RWPE2 (cell line): Measurements from ENCODE around the gene CSPG5.

Experiments
- ATAC-seq: fragments of 200-7000 bp; cut with Tn5 transposase; 3 replicates; pipeline ENCODE4 v1.9.1; 2021; ENCODE audit warnings: low read depth
- DNase-seq: peaks from one replicate; pipeline ENCODE4 v3.0.0-alpha.2; 2020; ENCODE audit warnings: low spot score
- H3K27ac ChIP-seq: fragments of 450-650 bp; 2 replicates; pipeline ENCODE4 v1.5.1; 2017; ENCODE audit warnings: mild to moderate bottlenecking; ENCODE audit not compliant: poor library complexity, severe bottlenecking
- H3K27me3 ChIP-seq: fragments of 250-450 bp; sonication (Bioruptor Pico); 2 replicates; pipeline ENCODE4 v1.5.1; 2021; ENCODE audit warnings: mild to moderate bottlenecking, moderate library complexity; ENCODE audit not compliant: insufficient read depth, poor library complexity, severe bottlenecking
- H3K36me3 ChIP-seq: fragments of 250-450 bp; sonication (Bioruptor Pico); 2 replicates; pipeline ENCODE4 v1.5.1; 2020; ENCODE audit warnings: low read depth, mild to moderate bottlenecking, moderate library complexity
- H3K4me1 ChIP-seq: fragments of 250-450 bp; sonication (Bioruptor Pico); 2 replicates; pipeline ENCODE4 v1.5.1; 2021; ENCODE audit warnings: mild to moderate bottlenecking, moderate library complexity; ENCODE audit not compliant: insufficient read depth, poor library complexity, severe bottlenecking
- H3K4me3 ChIP-seq: fragments of 250-450 bp; sonication (Bioruptor Pico); 2 replicates; pipeline ENCODE4 v1.5.1; 2021; ENCODE audit warnings: mild to moderate bottlenecking, moderate library complexity; ENCODE audit not compliant: severe bottlenecking
- H3K9me3 ChIP-seq: fragments of 250-450 bp; sonication (Bioruptor Pico); 2 replicates; pipeline ENCODE4 v1.5.1; 2021; ENCODE audit warnings: mild to moderate bottlenecking, moderate library complexity; ENCODE audit not compliant: severe bottlenecking
- TF ChIP-seq, protein P1 (sequence below): fragments of 450-650 bp; IDR thresholded peaks from one replicate; pipeline ENCODE4 v1.5.1; 2017; ENCODE audit warnings: mild to moderate bottlenecking, moderate library complexity; ENCODE audit not compliant: poor library complexity, severe bottlenecking

Gene CSPG5

DNA sequence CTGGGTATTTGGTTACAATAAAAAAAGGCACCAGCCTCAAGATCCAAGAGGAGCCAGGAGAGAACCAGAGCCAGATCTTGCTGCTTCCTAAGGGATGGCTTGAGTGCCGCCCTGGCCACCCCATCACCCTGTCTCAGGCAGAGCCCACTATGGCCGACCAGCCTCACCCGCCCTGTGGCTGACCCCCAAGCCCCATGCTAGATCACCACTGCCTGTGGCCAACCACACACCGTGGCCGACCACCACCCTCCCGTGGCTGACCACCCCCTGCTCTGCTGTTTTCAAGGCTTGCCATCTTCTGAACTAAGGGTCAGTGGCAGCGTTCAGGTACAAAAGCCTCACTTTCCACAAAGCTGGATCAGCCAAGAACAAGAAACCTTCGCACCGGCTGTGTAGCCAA, 12.0 kb downstream of the CSPG5 start:
- no peak overlapping the region for H3K27ac ChIP-seq
- DNase-seq (no peak), ATAC-seq (no peak)
- TF ChIP-seq, protein P1, sequence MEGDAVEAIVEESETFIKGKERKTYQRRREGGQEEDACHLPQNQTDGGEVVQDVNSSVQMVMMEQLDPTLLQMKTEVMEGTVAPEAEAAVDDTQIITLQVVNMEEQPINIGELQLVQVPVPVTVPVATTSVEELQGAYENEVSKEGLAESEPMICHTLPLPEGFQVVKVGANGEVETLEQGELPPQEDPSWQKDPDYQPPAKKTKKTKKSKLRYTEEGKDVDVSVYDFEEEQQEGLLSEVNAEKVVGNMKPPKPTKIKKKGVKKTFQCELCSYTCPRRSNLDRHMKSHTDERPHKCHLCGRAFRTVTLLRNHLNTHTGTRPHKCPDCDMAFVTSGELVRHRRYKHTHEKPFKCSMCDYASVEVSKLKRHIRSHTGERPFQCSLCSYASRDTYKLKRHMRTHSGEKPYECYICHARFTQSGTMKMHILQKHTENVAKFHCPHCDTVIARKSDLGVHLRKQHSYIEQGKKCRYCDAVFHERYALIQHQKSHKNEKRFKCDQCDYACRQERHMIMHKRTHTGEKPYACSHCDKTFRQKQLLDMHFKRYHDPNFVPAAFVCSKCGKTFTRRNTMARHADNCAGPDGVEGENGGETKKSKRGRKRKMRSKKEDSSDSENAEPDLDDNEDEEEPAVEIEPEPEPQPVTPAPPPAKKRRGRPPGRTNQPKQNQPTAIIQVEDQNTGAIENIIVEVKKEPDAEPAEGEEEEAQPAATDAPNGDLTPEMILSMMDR = no peak
- H3K36me3 ChIP-seq = no peaks in the 10 kb centered on the region
- no peaks in the 10 kb centered on the region for H3K4me1 ChIP-seq
- H3K9me3 ChIP-seq = no peaks in the 10 kb centered on the region
- H3K27me3 ChIP-seq = no peaks in the 10 kb centered on the region
- no peak overlapping the region for H3K4me3 ChIP-seq

DNA sequence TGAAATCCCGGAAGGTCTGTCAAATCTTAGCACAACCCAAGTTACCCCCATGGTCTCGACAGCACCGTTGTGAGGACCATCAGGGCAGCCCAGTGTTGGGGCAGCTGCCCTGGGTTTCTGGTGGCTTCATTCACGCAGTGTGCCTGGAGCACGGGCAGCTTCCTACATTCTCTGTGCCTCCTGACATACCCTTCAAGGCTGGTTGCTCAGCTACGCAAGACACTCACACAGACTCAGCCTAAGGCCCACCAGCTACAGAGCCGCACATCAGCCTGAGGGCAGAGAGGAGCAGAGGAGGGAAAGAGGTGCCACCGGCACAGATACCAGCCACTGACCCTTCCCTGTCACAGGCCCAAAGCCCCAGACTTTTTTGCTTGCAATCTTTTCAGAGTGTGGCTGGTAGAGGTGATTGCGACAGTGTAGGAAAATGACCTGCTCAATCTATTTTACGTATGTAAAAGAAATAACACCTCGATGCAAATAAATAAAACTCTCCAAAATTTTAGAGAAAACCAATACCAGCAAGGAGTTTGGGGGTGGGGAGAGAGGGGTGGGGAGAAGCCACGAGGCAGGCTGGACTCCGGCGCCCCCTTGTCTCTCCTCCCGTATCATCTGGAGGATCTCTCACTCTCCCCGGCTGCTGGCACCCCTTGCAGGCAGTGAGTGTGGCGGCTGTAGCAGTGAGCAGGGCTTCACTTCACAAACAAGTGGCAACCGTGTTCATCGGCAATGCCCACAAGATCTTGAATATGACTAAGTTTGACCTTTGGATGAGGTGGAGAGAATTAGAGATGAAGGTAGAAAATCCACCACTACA, 12.7 kb downstream of the CSPG5 start:
- TF ChIP-seq, protein P1 = no peak
- ATAC-seq = no peak
- H3K36me3 ChIP-seq = no peaks in the 10 kb centered on the region

DNA sequence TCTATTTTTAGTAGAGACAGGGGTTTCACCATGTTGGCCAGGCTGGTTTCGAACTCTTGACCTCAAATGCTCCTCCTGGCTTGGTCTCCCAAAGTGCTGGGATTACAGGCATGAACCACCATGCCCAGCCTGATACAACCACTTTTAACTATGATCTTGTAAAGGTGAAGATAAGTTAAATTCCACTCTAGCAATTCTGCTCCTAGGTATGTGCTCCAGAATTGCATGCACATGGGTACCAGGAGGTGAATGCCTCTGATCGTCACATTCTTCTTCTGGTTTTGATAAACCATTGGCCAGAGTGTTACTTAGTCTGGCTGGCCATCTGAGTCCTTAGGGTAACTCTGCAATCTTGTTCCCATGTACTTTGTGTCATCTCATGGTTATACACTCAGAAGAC, 22.3 kb downstream of the CSPG5 start:
- TF ChIP-seq, protein P1 = no peak
- H3K4me1 ChIP-seq = no peaks in the 10 kb centered on the region
- H3K4me3 ChIP-seq = no peak overlapping the region
- no peak for ATAC-seq
- no peaks in the 10 kb centered on the region for H3K36me3 ChIP-seq
- no peak for DNase-seq
- H3K27ac ChIP-seq = no peak overlapping the region
- H3K27me3 ChIP-seq = no peaks in the 10 kb centered on the region
- no peaks in the 10 kb centered on the region for H3K9me3 ChIP-seq

More for the DNA sequence above, 12.7 kb downstream of the CSPG5 start:
- DNase-seq = no peak
- H3K27ac ChIP-seq = no peak overlapping the region
- H3K4me3 ChIP-seq = no peak overlapping the region
- no peaks in the 10 kb centered on the region for H3K4me1 ChIP-seq
- H3K27me3 ChIP-seq = no peaks in the 10 kb centered on the region
- no peaks in the 10 kb centered on the region for H3K9me3 ChIP-seq

DNA sequence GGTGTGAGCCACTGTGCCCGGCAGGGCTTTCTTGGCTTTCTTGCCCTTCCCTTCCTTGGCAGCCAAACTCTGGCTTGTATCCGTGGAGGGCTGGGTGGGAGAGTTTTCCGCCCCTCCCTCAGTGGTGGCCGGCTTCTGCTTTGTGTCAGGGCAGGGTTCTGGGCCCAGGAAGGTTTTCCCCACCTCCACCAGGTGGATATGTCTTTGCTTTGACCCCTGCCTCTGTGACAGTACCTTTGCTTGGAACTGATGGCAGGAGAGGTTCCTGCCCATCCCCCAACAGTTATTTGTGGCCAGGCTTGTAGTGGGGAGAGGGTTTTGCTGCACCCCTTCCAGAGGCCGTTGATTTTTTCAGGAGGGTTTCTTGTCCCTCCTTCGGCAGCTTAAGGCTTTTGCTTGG, 24.3 kb downstream of the CSPG5 start:
- H3K27ac ChIP-seq = no peak overlapping the region
- DNase-seq = no peak
- ATAC-seq = no peak
- H3K36me3 ChIP-seq = no peaks in the 10 kb centered on the region
- H3K27me3 ChIP-seq = no peaks in the 10 kb centered on the region
- TF ChIP-seq, protein P1 = no peak
- no peak overlapping the region for H3K4me3 ChIP-seq
- no peaks in the 10 kb centered on the region for H3K9me3 ChIP-seq
- H3K4me1 ChIP-seq = no peaks in the 10 kb centered on the region

DNA sequence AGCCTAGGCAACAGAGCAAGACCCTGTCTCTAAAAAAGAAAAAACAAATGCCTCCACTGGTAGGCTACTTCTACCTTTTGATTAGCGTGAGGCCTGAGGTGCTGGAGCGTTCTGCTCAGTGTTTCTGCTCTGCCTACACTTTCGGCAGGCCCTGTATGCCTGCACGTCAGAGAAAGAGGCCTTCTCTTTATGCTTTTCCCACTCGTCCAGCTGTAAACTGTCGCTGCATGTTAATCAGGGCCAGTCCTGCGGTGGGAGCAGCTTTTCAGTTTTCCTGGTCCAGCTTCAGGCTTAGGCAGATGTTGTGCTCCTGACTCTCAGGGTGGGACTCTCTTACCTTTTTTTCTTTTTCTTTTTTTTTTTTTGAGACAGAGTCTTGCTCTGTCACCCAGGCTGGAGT, 25.3 kb downstream of the CSPG5 start:
- ATAC-seq (no peak), DNase-seq (no peak)
- Histone ChIP-seq H3K9me3 (no peaks in the 10 kb centered on the region), H3K27me3 (no peaks in the 10 kb centered on the region), H3K4me3 (no peak overlapping the region), H3K36me3 (no peaks in the 10 kb centered on the region), H3K27ac (no peak overlapping the region), H3K4me1 (no peaks in the 10 kb centered on the region)
- TF ChIP-seq, protein P1 = no peak
